ENCODE results near the gene USP9Y. TPM values are rescaled to one million over a fixed set of nuclear protein-coding genes. Genes with fewer than 3 reads are reported as not detected.

The USP9Y gene
- total RNA-seq, 1 donor from 2014 or later: not detected

- H3K4me3 ChIP-seq: no peak overlapping the region
- no peaks in the 10 kb centered on the region for H3K36me3 ChIP-seq
- DNase-seq (ENCODE audit: low spot score in 2 of 2): no peak
- no peaks in the 10 kb centered on the region for H3K4me1 ChIP-seq
- no peaks in the 10 kb centered on the region for H3K27me3 ChIP-seq
- H3K9me3 ChIP-seq: no peaks in the 10 kb centered on the region
- intact Hi-C loops (cut with DNase I): no loop called here
- no peak overlapping the region for H3K27ac ChIP-seq
- TF ChIP-seq, protein P1, sequence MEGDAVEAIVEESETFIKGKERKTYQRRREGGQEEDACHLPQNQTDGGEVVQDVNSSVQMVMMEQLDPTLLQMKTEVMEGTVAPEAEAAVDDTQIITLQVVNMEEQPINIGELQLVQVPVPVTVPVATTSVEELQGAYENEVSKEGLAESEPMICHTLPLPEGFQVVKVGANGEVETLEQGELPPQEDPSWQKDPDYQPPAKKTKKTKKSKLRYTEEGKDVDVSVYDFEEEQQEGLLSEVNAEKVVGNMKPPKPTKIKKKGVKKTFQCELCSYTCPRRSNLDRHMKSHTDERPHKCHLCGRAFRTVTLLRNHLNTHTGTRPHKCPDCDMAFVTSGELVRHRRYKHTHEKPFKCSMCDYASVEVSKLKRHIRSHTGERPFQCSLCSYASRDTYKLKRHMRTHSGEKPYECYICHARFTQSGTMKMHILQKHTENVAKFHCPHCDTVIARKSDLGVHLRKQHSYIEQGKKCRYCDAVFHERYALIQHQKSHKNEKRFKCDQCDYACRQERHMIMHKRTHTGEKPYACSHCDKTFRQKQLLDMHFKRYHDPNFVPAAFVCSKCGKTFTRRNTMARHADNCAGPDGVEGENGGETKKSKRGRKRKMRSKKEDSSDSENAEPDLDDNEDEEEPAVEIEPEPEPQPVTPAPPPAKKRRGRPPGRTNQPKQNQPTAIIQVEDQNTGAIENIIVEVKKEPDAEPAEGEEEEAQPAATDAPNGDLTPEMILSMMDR (IDR thresholded peaks at IDR 0.05): no peak
Observed at GRCh38 chrY:12744091-12744490, 43.1 kb downstream of the USP9Y start.

DNA sequence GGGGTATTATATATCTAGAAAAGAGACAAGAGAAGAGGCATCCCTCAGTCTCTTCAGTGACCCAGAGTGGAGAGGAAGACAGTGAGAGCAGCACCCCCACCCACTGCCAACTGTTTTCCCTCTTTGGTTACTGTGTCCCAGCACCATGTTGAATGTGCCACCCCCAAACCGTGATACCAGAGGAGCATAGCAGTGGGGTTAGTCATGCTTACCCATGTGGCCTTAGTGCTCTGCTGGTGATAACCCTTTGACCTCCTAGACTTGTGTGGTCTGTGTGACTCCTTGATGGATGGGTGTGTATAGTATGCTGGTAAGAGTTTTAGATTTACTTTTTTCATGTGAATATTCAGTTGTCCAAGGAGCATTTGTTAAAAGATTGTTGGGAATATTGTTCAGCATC, 48.3 kb downstream of the USP9Y start:
- Histone ChIP-seq H3K36me3 (no peaks in the 10 kb centered on the region), H3K4me3 (no peak overlapping the region), H3K9me3 (no peaks in the 10 kb centered on the region), H3K4me1 (no peaks in the 10 kb centered on the region), H3K27ac (no peak overlapping the region), H3K27me3 (no peaks in the 10 kb centered on the region)
- DNase-seq (ENCODE audit: low spot score in 2 of 2): no peak
- TF ChIP-seq, protein P1 (IDR thresholded peaks at IDR 0.05): no peak
- intact Hi-C loops (cut with DNase I): no loop called here

DNA sequence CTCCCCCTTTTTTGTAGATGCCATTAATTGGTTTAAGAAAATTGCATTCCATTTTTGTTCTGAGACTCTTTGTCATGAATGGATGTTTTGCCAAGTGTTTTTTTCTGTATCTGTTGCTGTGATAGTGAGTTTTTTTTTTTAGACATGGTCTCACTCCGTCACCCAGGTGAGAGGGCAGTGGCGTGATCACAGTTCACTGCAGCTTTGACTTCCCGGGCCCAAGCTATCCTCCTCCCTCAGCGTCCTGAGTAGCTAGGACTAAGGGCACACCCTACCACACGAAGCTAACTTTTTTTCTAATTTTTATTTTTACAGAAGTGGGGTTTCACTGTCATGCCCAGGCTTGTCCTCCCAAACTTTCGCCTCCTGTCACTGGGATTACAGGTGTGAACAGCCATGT, 51.8 kb downstream of the USP9Y start:
- intact Hi-C loops (cut with DNase I): no loop called here
- TF ChIP-seq, protein P1 (IDR thresholded peaks at IDR 0.05): no peak

DNA sequence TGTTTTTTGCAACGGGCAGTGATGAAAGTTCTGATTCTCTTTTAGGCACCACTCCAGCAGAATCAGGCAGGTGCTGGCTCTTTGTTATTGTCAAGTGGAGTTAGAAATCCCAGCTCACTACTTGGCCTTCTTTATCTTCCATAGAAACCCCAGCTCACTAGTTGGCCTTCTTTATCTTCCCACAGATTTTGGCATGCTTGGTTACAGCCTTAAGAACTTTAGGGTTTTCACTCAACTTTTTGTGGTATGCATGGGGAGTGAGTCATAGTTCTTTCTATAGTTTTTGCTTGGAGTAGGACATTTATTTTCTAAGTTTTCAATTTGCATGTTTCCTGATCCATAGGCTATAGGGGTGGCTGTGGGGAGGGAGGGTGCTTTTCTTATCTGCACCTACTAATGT, 55.0 kb downstream of the USP9Y start:
- Histone ChIP-seq H3K4me1 (no peaks in the 10 kb centered on the region), H3K4me3 (no peak overlapping the region), H3K27me3 (no peaks in the 10 kb centered on the region), H3K9me3 (no peaks in the 10 kb centered on the region), H3K36me3 (no peaks in the 10 kb centered on the region), H3K27ac (no peak overlapping the region)
- TF ChIP-seq, protein P1 (IDR thresholded peaks at IDR 0.05): no peak
- DNase-seq (ENCODE audit: low spot score in 2 of 2): no peak
- intact Hi-C loops (cut with DNase I): no loop called here

More for the DNA sequence above, 51.8 kb downstream of the USP9Y start:
- no peaks in the 10 kb centered on the region for H3K36me3 ChIP-seq
- no peak for DNase-seq (ENCODE audit: low spot score in 2 of 2)
- H3K4me3 ChIP-seq: no peak overlapping the region
- H3K27me3 ChIP-seq: no peaks in the 10 kb centered on the region
- H3K27ac ChIP-seq: no peak overlapping the region
- no peaks in the 10 kb centered on the region for H3K9me3 ChIP-seq
- H3K4me1 ChIP-seq: no peaks in the 10 kb centered on the region

GRCh38 chrY:12765976-12766375, 64.9 kb downstream of the USP9Y start:
- Histone ChIP-seq H3K4me1 (no peaks in the 10 kb centered on the region), H3K9me3 (no peaks in the 10 kb centered on the region), H3K27ac (no peak overlapping the region), H3K27me3 (no peaks in the 10 kb centered on the region), H3K36me3 (no peaks in the 10 kb centered on the region), H3K4me3 (no peak overlapping the region)
- TF ChIP-seq, protein P1 (IDR thresholded peaks at IDR 0.05): no peak
- DNase-seq (ENCODE audit: low spot score in 2 of 2): no peak
- intact Hi-C loops (cut with DNase I): no loop called here

- TF ChIP-seq, protein P1 (IDR thresholded peaks at IDR 0.05): no peak
- no peaks in the 10 kb centered on the region for H3K36me3 ChIP-seq
- no peaks in the 10 kb centered on the region for H3K27me3 ChIP-seq
- H3K27ac ChIP-seq: no peak overlapping the region
- intact Hi-C loops (cut with DNase I): no loop called here
- H3K4me3 ChIP-seq: no peak overlapping the region
- H3K9me3 ChIP-seq: no peaks in the 10 kb centered on the region
- no peak for DNase-seq (ENCODE audit: low spot score in 2 of 2)
- H3K4me1 ChIP-seq: no peaks in the 10 kb centered on the region
Observed at GRCh38 chrY:12784521-12784920, 83.5 kb downstream of the USP9Y start.
